Stimulated activated naive B cell treated with anti-CD40 and anti-IgM and Interleukin-4, amounts not matched to agents 10 μg/mL and 1 μg/mL and 100 μg/mL, for 72 hours (primary cell): ENCODE results near the gene STARD13.

Experiments
- ATAC-seq, 2 donors: fragments of 150-1000 bp; cut with Tn5 transposase; replicated peaks; 2 replicates each; pipeline ENCODE4 v1.10.0; 2021; ENCODE audit warnings: moderate library complexity in 1 of 2
- DNase-seq: peaks from one replicate; pipeline ENCODE4 v3.0.0; 2021
- H3K27ac Mint-ChIP-seq: one replicate; pipeline ENCODE4 v1.8.0; 2022; ENCODE audit warnings: mild to moderate bottlenecking, mixed read lengths
- H3K27me3 Mint-ChIP-seq, 2 donors: one replicate each; pipeline ENCODE4 v1.8.0; 2022; ENCODE audit warnings: mixed read lengths in 2 of 2
- H3K36me3 Mint-ChIP-seq, 2 donors: one replicate each; pipeline ENCODE4 v1.8.0; 2022; ENCODE audit warnings: mixed read lengths in 2 of 2, mild to moderate bottlenecking in 1 of 2
- H3K4me1 Mint-ChIP-seq, 2 donors: one replicate each; pipeline ENCODE4 v1.8.0; 2022; ENCODE audit warnings: mixed read lengths in 2 of 2, mild to moderate bottlenecking in 1 of 2
- H3K4me3 Mint-ChIP-seq, 2 donors: one replicate each; pipeline ENCODE4 v1.8.0; 2022; ENCODE audit warnings: mild to moderate bottlenecking in 2 of 2, mixed read lengths in 2 of 2, moderate library complexity in 1 of 2
- H3K9me3 Mint-ChIP-seq, 2 donors: one replicate each; pipeline ENCODE4 v1.8.0; 2022; ENCODE audit warnings: mixed read lengths in 2 of 2, mild to moderate bottlenecking in 1 of 2

The STARD13 gene

GRCh38 chr13:33116321-33117010 lies 169.1 kb downstream of the STARD13 start:
- peaks cover 0 to 14% of the 10 kb centered on the region in 2 donors for H3K27me3 Mint-ChIP-seq
- H3K36me3 Mint-ChIP-seq: no peaks in the 10 kb centered on the region
- no peaks in the 10 kb centered on the region for H3K9me3 Mint-ChIP-seq
- H3K4me1 Mint-ChIP-seq: no peaks in the 10 kb centered on the region
- no peak for DNase-seq
- no peak for ATAC-seq
- H3K27ac Mint-ChIP-seq: no peak overlapping the region
- no peak overlapping the region for H3K4me3 Mint-ChIP-seq

DNA sequence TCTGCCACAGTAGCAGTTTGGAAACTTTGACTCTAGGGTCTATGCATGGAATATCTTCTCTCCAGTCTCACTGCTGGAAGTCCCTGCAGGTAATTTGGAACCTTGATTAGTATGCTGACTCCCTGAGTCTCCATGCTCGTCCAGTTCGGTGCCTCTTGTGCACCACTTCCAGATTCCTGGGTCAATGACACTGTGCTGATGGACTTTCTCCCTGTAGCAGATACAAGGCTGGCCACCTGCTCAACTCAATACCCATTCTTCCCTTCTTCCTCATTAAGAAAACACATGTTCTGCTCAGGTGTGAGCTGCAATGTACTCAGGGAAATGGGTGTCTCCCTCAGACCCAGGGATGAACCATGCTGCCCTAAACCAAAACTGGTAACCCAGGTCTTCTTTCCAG lies 170.3 kb downstream of the STARD13 start:
- peaks cover 0 to 14% of the 10 kb centered on the region in 2 donors for H3K27me3 Mint-ChIP-seq
- no peak overlapping the region for H3K4me3 Mint-ChIP-seq
- H3K36me3 Mint-ChIP-seq: no peaks in the 10 kb centered on the region
- ATAC-seq (no peak), DNase-seq (no peak)
- H3K27ac Mint-ChIP-seq: no peak overlapping the region
- H3K4me1 Mint-ChIP-seq: peaks cover 9 to 11% of the 10 kb centered on the region in 2 donors
- H3K9me3 Mint-ChIP-seq: no peaks in the 10 kb centered on the region

- H3K27ac Mint-ChIP-seq: no peak overlapping the region
- no peaks in the 10 kb centered on the region for H3K36me3 Mint-ChIP-seq
- no peak for ATAC-seq
- no peak overlapping the region for H3K4me3 Mint-ChIP-seq
- no peaks in the 10 kb centered on the region for H3K9me3 Mint-ChIP-seq
- H3K4me1 Mint-ChIP-seq: peaks cover 12 to 19% of the 10 kb centered on the region in 2 donors
- no peak for DNase-seq
- peaks cover 0 to 14% of the 10 kb centered on the region in 2 donors for H3K27me3 Mint-ChIP-seq
Measured at GRCh38 chr13:33114146-33114545, 171.4 kb downstream of the STARD13 start.

- Mint-ChIP-seq H3K4me3 (no peak overlapping the region), H3K27me3 (peaks cover 6 to 23% of the 10 kb centered on the region in 2 donors), H3K4me1 (peaks cover 13 to 20% of the 10 kb centered on the region in 2 donors), H3K9me3 (no peaks in the 10 kb centered on the region), H3K27ac (no peak overlapping the region), H3K36me3 (no peaks in the 10 kb centered on the region)
- no peak for DNase-seq
- ATAC-seq: no peak
Measured at GRCh38 chr13:33112766-33113165, 172.8 kb downstream of the STARD13 start.

DNA sequence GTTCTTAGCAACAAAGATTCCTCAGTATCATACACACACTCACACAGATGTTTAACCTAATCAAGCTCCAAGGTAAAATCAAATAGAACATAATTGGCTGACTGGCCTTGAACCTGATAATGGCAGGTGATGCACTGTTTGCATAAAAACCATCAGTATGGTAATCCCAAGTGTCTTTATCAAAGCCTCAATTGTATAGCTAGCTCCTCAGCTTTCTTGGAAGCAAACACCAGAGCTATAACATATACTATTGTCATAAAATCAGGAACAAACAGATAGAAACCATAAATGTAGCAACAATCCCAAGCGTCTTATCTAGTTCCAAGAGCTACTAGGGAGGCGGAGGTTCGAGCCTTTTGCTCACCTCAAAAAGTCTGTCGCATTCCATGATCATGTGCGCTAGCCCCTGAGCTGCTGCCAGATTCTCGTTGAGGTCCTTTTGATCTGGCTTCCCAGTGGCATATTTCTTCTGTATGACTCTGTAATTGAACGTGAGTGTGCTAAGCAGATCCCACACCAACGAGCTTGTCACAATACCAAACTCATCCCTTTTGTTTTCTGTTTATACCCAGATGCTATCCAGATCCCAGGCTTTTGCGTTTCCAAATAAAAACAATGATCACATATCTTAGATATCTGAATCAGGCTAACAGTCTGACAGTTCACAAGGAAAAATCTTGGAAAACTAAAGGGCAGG lies 174.0 kb downstream of the STARD13 start:
- Mint-ChIP-seq H3K4me1 (peaks cover 21 to 28% of the 10 kb centered on the region in 2 donors), H3K4me3 (no peak overlapping the region), H3K27me3 (peaks cover 6 to 23% of the 10 kb centered on the region in 2 donors), H3K27ac (no peak overlapping the region), H3K9me3 (no peaks in the 10 kb centered on the region), H3K36me3 (no peaks in the 10 kb centered on the region)
- DNase-seq (no peak), ATAC-seq (peak; percentile 20 to 21)

- Mint-ChIP-seq H3K27me3 (peaks cover 12 to 23% of the 10 kb centered on the region in 2 donors), H3K9me3 (no peaks in the 10 kb centered on the region), H3K4me1 (peaks cover 26 to 28% of the 10 kb centered on the region in 2 donors), H3K36me3 (no peaks in the 10 kb centered on the region), H3K4me3 (peak overlapping the region; percentile 5 to 53), H3K27ac (no peak overlapping the region)
- DNase-seq (no peak), ATAC-seq (peak; percentile 49 to 61)
Measured at GRCh38 chr13:33110713-33111413, 174.7 kb downstream of the STARD13 start.

DNA sequence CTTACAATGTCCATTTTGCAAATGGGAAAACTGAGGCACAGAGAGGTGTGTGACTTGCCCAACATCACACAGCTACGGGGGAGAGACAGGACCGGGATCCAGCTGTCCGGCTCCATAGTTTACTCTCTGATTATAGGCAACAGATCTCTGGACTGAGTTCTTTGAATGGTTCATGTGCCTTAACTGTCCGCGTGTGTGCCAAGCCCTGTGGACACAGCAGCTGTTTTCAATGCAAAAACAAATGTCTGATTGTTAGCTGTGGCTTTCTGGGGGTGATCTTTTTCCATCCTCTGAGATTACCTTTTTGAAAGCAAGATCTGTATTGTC lies 175.2 kb downstream of the STARD13 start:
- Mint-ChIP-seq H3K4me3 (peak overlapping the region; percentile 5 to 53), H3K27ac (no peak overlapping the region), H3K27me3 (peaks cover 13 to 23% of the 10 kb centered on the region in 2 donors), H3K4me1 (peaks cover 29 to 33% of the 10 kb centered on the region in 2 donors), H3K36me3 (no peaks in the 10 kb centered on the region), H3K9me3 (no peaks in the 10 kb centered on the region)
- no peak for DNase-seq
- no peak for ATAC-seq

GRCh38 chr13:33109801-33110200 lies 175.8 kb downstream of the STARD13 start:
- DNase-seq: no peak
- Mint-ChIP-seq H3K36me3 (no peaks in the 10 kb centered on the region), H3K4me1 (peaks cover 30 to 36% of the 10 kb centered on the region in 2 donors), H3K27me3 (peaks cover 13 to 23% of the 10 kb centered on the region in 2 donors), H3K27ac (no peak overlapping the region), H3K9me3 (no peaks in the 10 kb centered on the region), H3K4me3 (no peak overlapping the region)
- no peak for ATAC-seq

DNA sequence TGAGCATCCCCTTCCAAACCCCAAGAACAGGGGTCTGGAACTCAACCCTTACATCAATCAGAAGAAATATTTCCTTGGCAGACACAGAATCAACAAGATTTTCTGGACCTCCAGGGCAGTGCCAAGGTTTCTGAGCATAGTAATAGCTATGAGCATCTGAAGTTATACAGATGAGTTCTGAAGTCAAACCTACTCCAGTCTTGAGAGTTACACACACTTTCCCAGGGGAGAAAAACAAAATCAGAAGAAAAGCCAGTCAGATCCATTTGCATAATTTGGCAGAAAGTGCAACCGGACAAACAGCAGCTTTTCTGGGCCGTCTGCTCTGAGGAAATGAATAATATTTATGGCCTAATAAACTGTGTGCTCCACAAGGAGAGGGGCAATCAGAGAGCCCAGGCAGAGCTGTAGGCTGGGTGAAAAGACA lies 176.3 kb downstream of the STARD13 start:
- Mint-ChIP-seq H3K4me1 (peaks cover 32 to 36% of the 10 kb centered on the region in 2 donors), H3K27ac (no peak overlapping the region), H3K27me3 (peaks cover 13 to 21% of the 10 kb centered on the region in 2 donors), H3K9me3 (no peaks in the 10 kb centered on the region), H3K4me3 (no peak overlapping the region), H3K36me3 (no peaks in the 10 kb centered on the region)
- no peak for ATAC-seq
- no peak for DNase-seq

DNA sequence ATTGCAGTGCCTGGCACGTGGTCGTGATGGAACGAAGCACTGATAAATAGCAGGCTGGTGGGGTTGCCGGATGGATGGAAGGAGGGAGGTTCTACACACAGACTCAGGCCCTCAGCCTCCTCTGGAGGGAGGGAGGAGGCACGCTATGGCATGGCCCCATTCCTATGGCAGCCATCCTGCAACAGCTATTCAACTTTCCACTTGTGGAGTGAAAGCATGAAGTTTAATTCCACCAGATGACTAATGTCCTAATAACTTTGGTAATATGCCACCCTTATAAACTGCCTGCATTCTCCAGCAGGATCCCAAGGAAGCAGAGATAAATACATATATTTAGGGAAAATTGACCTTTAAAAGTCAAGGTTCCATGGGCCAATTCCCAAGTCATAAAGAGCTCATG lies 176.9 kb downstream of the STARD13 start:
- Mint-ChIP-seq H3K27ac (peak overlapping the region; percentile 28), H3K36me3 (no peaks in the 10 kb centered on the region), H3K9me3 (no peaks in the 10 kb centered on the region), H3K4me1 (peaks cover 32 to 36% of the 10 kb centered on the region in 2 donors), H3K27me3 (peaks cover 13 to 18% of the 10 kb centered on the region in 2 donors), H3K4me3 (no peak overlapping the region)
- no peak for ATAC-seq
- DNase-seq: no peak

GRCh38 chr13:33107361-33107760 lies 178.2 kb downstream of the STARD13 start:
- Mint-ChIP-seq H3K9me3 (no peaks in the 10 kb centered on the region), H3K4me1 (peaks cover 32 to 36% of the 10 kb centered on the region in 2 donors), H3K4me3 (peak overlapping the region in 1 of 2 donors; percentile 4), H3K27me3 (peaks cover 12 to 14% of the 10 kb centered on the region in 2 donors), H3K27ac (peak overlapping the region; percentile 16), H3K36me3 (no peaks in the 10 kb centered on the region)
- DNase-seq (no peak), ATAC-seq (no peak)

DNA sequence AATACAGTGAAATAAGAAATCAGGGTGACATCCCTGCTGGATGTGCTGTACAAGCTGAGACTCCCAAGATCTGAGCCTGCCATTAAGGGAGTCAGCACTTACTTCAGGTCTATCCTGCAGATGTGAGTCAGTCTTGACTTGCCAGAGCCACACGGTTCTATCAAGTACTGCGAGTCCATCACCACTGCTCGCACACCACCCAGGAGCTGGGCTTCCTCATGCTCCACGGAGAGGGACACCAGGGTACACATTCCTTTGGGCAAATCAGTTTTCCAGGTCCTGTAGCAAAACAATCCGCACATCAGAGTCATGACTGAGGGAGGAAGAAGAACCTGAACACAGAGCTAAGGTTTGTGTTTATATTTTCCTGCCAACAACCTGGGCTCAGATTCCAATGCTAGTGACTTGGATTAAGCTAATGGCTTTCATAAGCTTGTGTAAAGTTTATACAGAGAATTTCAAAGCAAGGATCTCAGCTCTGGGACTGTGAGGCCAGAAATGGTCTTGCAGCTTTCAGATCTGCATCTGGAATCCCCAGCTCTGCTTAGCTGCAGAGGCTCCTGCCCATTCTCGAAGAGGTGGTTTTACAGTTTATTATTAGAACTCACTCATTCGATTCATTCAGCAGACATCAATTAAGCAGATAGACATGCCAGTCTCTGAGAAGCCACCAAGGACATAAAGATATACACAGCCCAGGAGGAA lies 178.7 kb downstream of the STARD13 start:
- DNase-seq (no peak), ATAC-seq (peak; percentile 64 to 75)
- H3K27ac Mint-ChIP-seq: peak overlapping the region; percentile 16
- peaks cover 32 to 36% of the 10 kb centered on the region in 2 donors for H3K4me1 Mint-ChIP-seq
- H3K27me3 Mint-ChIP-seq: peaks cover 9 to 16% of the 10 kb centered on the region in 2 donors
- no peaks in the 10 kb centered on the region for H3K9me3 Mint-ChIP-seq
- H3K36me3 Mint-ChIP-seq: no peaks in the 10 kb centered on the region
- peak overlapping the region in 1 of 2 donors; percentile 4 for H3K4me3 Mint-ChIP-seq

- peaks cover 9 to 16% of the 10 kb centered on the region in 2 donors for H3K27me3 Mint-ChIP-seq
- H3K36me3 Mint-ChIP-seq: no peaks in the 10 kb centered on the region
- peaks cover 25 to 27% of the 10 kb centered on the region in 2 donors for H3K4me1 Mint-ChIP-seq
- no peak overlapping the region for H3K27ac Mint-ChIP-seq
- no peaks in the 10 kb centered on the region for H3K9me3 Mint-ChIP-seq
- DNase-seq: no peak
- no peak overlapping the region for H3K4me3 Mint-ChIP-seq
- peak; percentile 72 to 78 for ATAC-seq
Measured at GRCh38 chr13:33105387-33106005, 180.1 kb downstream of the STARD13 start.

DNA sequence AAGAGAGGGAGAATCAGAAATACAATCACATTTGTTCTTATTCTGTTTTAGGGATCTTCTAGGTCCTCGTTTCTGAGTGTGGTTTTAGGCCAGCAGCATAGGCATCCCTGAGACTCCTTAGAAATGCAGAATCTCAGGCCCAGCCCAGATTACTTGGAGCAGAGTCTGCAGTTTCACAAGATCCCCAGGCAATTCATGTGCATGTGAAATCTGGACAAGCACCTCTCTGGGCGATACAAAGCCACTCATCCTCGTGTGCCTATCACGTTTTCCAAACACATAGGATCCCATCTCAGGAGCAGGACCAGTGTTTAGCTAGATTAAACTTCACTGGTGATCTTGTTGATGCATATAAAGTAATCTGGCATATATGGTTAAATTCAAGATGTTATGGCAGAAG lies 182.1 kb downstream of the STARD13 start:
- Mint-ChIP-seq H3K36me3 (no peaks in the 10 kb centered on the region), H3K27me3 (peaks cover 8 to 15% of the 10 kb centered on the region in 2 donors), H3K4me1 (peaks cover 16 to 20% of the 10 kb centered on the region in 2 donors), H3K4me3 (no peak overlapping the region), H3K27ac (no peak overlapping the region), H3K9me3 (peaks cover 0 to 1% of the 10 kb centered on the region in 2 donors)
- ATAC-seq (no peak), DNase-seq (no peak)
